HCT116 (cell line): ENCODE measurements around the gene SPRR1A. TPM values are rescaled to one million over a fixed set of nuclear protein-coding genes. Genes with fewer than 3 reads are reported as not detected.

Experiments
- ATAC-seq: fragments of 200-7000 bp; cut with Tn5 transposase; 2 replicates; pipeline ENCODE4 v1.9.1; 2020; ENCODE audit warnings: mild to moderate bottlenecking, moderate library complexity
- BruUV-seq: library from RNA; stranded (reverse); fragments of 400-500 nt; replicated peaks from 2 replicates; lab custom pipeline; 2021; lab: Mats Ljungman, UMichigan
- CTCF ChIA-PET: fragments of 300-600 bp; sonication (Branson Sonifier 250); formaldehyde crosslinking; loops from one replicate; lab custom pipeline; 2021; ENCODE audit warnings: antibody characterized with exemption; lab: Charles Lee
- POLR2A ChIA-PET: fragments of 300-600, 350-600 bp; sonication (Branson Sonifier 250); formaldehyde crosslinking; loops from one replicate; lab custom pipeline; 2021; ENCODE audit warnings: antibody characterized with exemption; lab: Charles Lee
- RAD21 ChIA-PET, 2 experiments: fragments of 300-600 bp; sonication (Branson Sonifier 250); formaldehyde crosslinking; loops; one replicate each; lab custom pipeline; 2023; ENCODE audit warnings: low total read pairs in 2 of 2; ENCODE audit not compliant: uncharacterized antibody in 2 of 2, unreplicated experiment in 2 of 2, low non-redundant PET in 1 of 2; lab: Charles Lee
- DNase-seq: peaks from one replicate; pipeline ENCODE4 v3.0.0-alpha.2; 2010; ENCODE audit warnings: low read depth, low spot score
- H2AFZ ChIP-seq: fragments of 200-600 bp; shearing (Covaris generic), sonication (generic); 2 replicates; pipeline ENCODE4 v1.6.1; 2017; ENCODE audit warnings: low read depth, mixed run types, mixed read lengths, antibody characterized with exemption, low read length; ENCODE audit not compliant: poor library complexity, severe bottlenecking
- H3K27ac ChIP-seq: 2 replicates; pipeline ENCODE4 v1.5.1; 2012; ENCODE audit warnings: low read depth, low read length
- H3K27me3 ChIP-seq: fragments of 200-600 bp; sonication (generic); 2 replicates; pipeline ENCODE4 v1.6.1; 2016; ENCODE audit warnings: mixed run types, low read length, mixed read lengths; ENCODE audit not compliant: insufficient read depth
- H3K36me3 ChIP-seq, 2 experiments: fragments of 200-500 bp in 1 of 2; fragments of 200-600 bp in 1 of 2; sonication (Bioruptor generic) in 1 of 2; sonication (generic) in 1 of 2; 2 replicates each; pipeline versions ENCODE4 v1.5.1 to v1.6.1; 2014 to 2016; ENCODE audit warnings: low read length in 2 of 2, inconsistent platforms in 1 of 2, mixed read lengths in 1 of 2, mixed run types in 1 of 2; ENCODE audit not compliant: insufficient read depth in 2 of 2, control insufficient read depth in 1 of 2
- H3K4me1 ChIP-seq, 2 experiments: fragments of 200-600 bp in 1 of 2; sonication (generic) in 1 of 2; 2 replicates each; pipeline versions ENCODE4 v1.5.1 to v1.6.1; 2012 to 2017; ENCODE audit warnings: low read length in 2 of 2, inconsistent platforms in 1 of 2, mild to moderate bottlenecking in 1 of 2, mixed read lengths in 1 of 2, mixed run types in 1 of 2, moderate library complexity in 1 of 2; ENCODE audit not compliant: insufficient read depth in 2 of 2, control insufficient read depth in 1 of 2
- H3K4me2 ChIP-seq: fragments of 200-600 bp; sonication (generic); 2 replicates; pipeline ENCODE4 v1.6.1; 2017; ENCODE audit warnings: mixed run types, low read length, mixed read lengths
- H3K4me3 ChIP-seq, 2 experiments: fragments of 200-600 bp in 1 of 2; sonication (generic) in 1 of 2; replicated peaks in 1 of 2; 2 replicates each; pipeline ENCODE4 v1.5.1; 2011 to 2016; ENCODE audit warnings: low read length in 2 of 2, control low read depth in 1 of 2, low read depth in 1 of 2, mild to moderate bottlenecking in 1 of 2, mixed read lengths in 1 of 2, mixed run types in 1 of 2
- H3K79me2 ChIP-seq: fragments of 200-600 bp; sonication (generic); 2 replicates; pipeline ENCODE4 v1.6.1; 2017; ENCODE audit warnings: mild to moderate bottlenecking, mixed run types, low read length, moderate library complexity, mixed read lengths; ENCODE audit not compliant: insufficient read depth
- H3K9ac ChIP-seq: fragments of 200-600 bp; sonication (generic); 2 replicates; pipeline ENCODE4 v1.6.1; 2016; ENCODE audit warnings: low read length, mixed read lengths
- H3K9me2 ChIP-seq: fragments of 200-600 bp; sonication (generic), shearing (Covaris generic); 2 replicates; pipeline ENCODE4 v1.6.1; 2017; ENCODE audit warnings: mixed run types, mild to moderate bottlenecking, moderate library complexity; ENCODE audit not compliant: insufficient read depth
- H3K9me3 ChIP-seq, 2 experiments: fragments of 200-500 bp in 1 of 2; fragments of 200-600 bp in 1 of 2; sonication (Bioruptor generic) in 1 of 2; sonication (generic) in 1 of 2; 2 replicates each; pipeline ENCODE4 v1.6.1; 2014 to 2017; ENCODE audit warnings: low read length in 2 of 2, mixed read lengths in 2 of 2, inconsistent platforms in 1 of 2, low read depth in 1 of 2, mild to moderate bottlenecking in 1 of 2, mixed run types in 1 of 2, moderate library complexity in 1 of 2; ENCODE audit not compliant: control insufficient read depth in 1 of 2, insufficient read depth in 1 of 2
- H4K20me1 ChIP-seq: fragments of 200-600 bp; sonication (generic), shearing (Covaris generic); 2 replicates; pipeline ENCODE4 v1.6.1; 2017; ENCODE audit warnings: mixed run types, mild to moderate bottlenecking, moderate library complexity; ENCODE audit not compliant: insufficient read depth
- EGR1 ChIP-seq: IDR thresholded peaks from 2 replicates; pipeline ENCODE4 v1.6.1; 2012; ENCODE audit warnings: low read depth
- ELF1 ChIP-seq: IDR thresholded peaks from 2 replicates; pipeline ENCODE4 v1.6.1; 2012; ENCODE audit warnings: low read depth, borderline replicate concordance
- EZH2 ChIP-seq: fragments of 200-600 bp; sonication (generic); IDR thresholded peaks from 2 replicates; pipeline ENCODE4 v1.6.1; 2017; ENCODE audit warnings: antibody characterized with exemption, mixed run types
- FOSL1 ChIP-seq: IDR thresholded peaks from 2 replicates; pipeline ENCODE4 v1.6.1; 2012; ENCODE audit warnings: low read depth
- POLR2AphosphoS5 ChIP-seq: IDR thresholded peaks from 2 replicates; pipeline ENCODE4 v1.6.1; 2011; ENCODE audit warnings: mild to moderate bottlenecking, low read depth, low read length, moderate library complexity
- SIN3A ChIP-seq: IDR thresholded peaks from 2 replicates; pipeline ENCODE4 v1.6.1; 2012; ENCODE audit warnings: low read depth
- SP1 ChIP-seq: IDR thresholded peaks from 2 replicates; pipeline ENCODE4 v1.6.1; 2012; ENCODE audit warnings: low read depth
- intact Hi-C: fragments of 100-400 bp; cut with micrococcal nuclease; formaldehyde crosslinking; loops from 2 replicates; pipeline ENCODE4 v1.10.0; 2022
- total RNA-seq: library from RNA; stranded (reverse); gene quantifications from one replicate; pipeline ENCODE4 v1.2.1, GENCODE V29; 2021; ENCODE audit not compliant: unreplicated experiment
- TF ChIP-seq, protein P1 (sequence below): IDR thresholded peaks from 2 replicates; pipeline ENCODE4 v1.6.1; 2012; ENCODE audit warnings: low read depth
- TF ChIP-seq, protein P2 (sequence below): IDR thresholded peaks from 2 replicates; pipeline ENCODE4 v1.6.1; 2012

The SPRR1A gene
- total RNA-seq, 1 experiment from 2014 or later = not detected

DNA sequence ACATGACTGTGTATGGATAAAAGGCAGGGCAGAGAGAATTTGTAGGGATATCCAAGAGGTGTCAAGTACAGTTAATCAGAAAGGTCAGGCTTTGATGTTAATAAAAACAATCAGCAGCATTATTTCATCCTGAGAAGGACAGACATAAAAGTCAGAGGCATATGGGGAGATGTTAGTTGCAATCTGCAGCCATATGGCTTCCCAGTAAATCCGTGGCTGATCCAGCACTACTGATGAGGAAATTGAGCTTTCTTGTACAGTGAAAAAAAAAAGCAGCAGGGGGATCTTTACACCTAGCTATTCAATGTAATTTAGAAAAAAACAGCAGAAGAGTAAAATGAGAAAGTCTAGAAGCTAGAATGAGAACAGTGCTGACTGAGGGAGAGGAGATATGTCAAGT, 44.9 kb downstream of the SPRR1A start:
- H3K4me1 ChIP-seq = peaks cover 0 to 6% of the 10 kb centered on the region in 2 experiments; a peak in 1 of 4 replicates
- peaks cover 16% of the 10 kb centered on the region; the same call in 1 of the 2 replicates for H3K27me3 ChIP-seq
- RAD21 ChIA-PET = no interaction called here
- no peaks in the 10 kb centered on the region for H3K79me2 ChIP-seq
- CTCF ChIA-PET = no interaction called here
- H3K36me3 ChIP-seq = no peaks in the 10 kb centered on the region
- H2AFZ ChIP-seq = no peak overlapping the region
- H3K4me2 ChIP-seq = no peak overlapping the region
- no TSS peak for BruUV-seq
- intact Hi-C loops = no loop called here
- no peak overlapping the region for H3K4me3 ChIP-seq
- H3K27ac ChIP-seq = no peak overlapping the region
- H3K9me3 ChIP-seq = no peaks in the 10 kb centered on the region
- ATAC-seq (no peak), DNase-seq (no peak)
- H3K9me2 ChIP-seq = no peaks in the 10 kb centered on the region
- TF ChIP-seq, protein P1, sequence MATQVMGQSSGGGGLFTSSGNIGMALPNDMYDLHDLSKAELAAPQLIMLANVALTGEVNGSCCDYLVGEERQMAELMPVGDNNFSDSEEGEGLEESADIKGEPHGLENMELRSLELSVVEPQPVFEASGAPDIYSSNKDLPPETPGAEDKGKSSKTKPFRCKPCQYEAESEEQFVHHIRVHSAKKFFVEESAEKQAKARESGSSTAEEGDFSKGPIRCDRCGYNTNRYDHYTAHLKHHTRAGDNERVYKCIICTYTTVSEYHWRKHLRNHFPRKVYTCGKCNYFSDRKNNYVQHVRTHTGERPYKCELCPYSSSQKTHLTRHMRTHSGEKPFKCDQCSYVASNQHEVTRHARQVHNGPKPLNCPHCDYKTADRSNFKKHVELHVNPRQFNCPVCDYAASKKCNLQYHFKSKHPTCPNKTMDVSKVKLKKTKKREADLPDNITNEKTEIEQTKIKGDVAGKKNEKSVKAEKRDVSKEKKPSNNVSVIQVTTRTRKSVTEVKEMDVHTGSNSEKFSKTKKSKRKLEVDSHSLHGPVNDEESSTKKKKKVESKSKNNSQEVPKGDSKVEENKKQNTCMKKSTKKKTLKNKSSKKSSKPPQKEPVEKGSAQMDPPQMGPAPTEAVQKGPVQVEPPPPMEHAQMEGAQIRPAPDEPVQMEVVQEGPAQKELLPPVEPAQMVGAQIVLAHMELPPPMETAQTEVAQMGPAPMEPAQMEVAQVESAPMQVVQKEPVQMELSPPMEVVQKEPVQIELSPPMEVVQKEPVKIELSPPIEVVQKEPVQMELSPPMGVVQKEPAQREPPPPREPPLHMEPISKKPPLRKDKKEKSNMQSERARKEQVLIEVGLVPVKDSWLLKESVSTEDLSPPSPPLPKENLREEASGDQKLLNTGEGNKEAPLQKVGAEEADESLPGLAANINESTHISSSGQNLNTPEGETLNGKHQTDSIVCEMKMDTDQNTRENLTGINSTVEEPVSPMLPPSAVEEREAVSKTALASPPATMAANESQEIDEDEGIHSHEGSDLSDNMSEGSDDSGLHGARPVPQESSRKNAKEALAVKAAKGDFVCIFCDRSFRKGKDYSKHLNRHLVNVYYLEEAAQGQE = no peak
- TF ChIP-seq, protein P2, sequence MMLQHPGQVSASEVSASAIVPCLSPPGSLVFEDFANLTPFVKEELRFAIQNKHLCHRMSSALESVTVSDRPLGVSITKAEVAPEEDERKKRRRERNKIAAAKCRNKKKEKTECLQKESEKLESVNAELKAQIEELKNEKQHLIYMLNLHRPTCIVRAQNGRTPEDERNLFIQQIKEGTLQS = no peak
- TF ChIP-seq POLR2AphosphoS5 (no peak), SP1 (no peak), FOSL1 (no peak), EGR1 (no peak), SIN3A (no peak), ELF1 (no peak), EZH2 (no peak)
- H3K9ac ChIP-seq = no peak overlapping the region
- no peaks in the 10 kb centered on the region for H4K20me1 ChIP-seq
- POLR2A ChIA-PET = no interaction called here
